ENCODE measurements around the gene DENND1A. TPM values are rescaled to one million over a fixed set of nuclear protein-coding genes. Genes with fewer than 3 reads are reported as not detected.

Gene DENND1A
- total and polyA plus RNA-seq, 2 of the 13 experiments (the other 11 are each of a cell fraction or from before 2014, with no cell fraction given): 14.8 to 30.1 TPM

- Histone ChIP-seq H3K9me3 (ENCODE audit: low read length) (no peaks in the 10 kb centered on the region), H2AFZ (ENCODE audit: low read length) (no peak overlapping the region), H3K27me3 (ENCODE audit: control insufficient read depth in 1 of 2, insufficient read depth in 2 of 2, low read length in 2 of 2) (no peaks in the 10 kb centered on the region), H3K4me1 (ENCODE audit: insufficient read depth, low read length) (peaks cover 8% of the 10 kb centered on the region), H3K36me3 (replicated peaks in 1 of 2; ENCODE audit: control insufficient read depth in 1 of 2, insufficient read depth in 2 of 2, low read length in 2 of 2) (peaks cover 11 to 14% of the 10 kb centered on the region in 2 experiments), H3K4me2 (ENCODE audit: low read depth, low read length) (no peak overlapping the region), H3K4me3 (replicated peaks in 1 of 3; ENCODE audit: insufficient read depth in 1 of 3, low read depth in 2 of 3, low read length in 3 of 3) (no peak overlapping the region), H3K79me2 (ENCODE audit: insufficient read depth, low read length) (no peaks in the 10 kb centered on the region), H3K27ac (ENCODE audit: extremely low read length, insufficient read depth, low read length) (no peak overlapping the region), H4K20me1 (ENCODE audit: insufficient read depth, low read length) (no peaks in the 10 kb centered on the region), H3K9ac (ENCODE audit: insufficient read depth, low read depth, low read length) (no peak overlapping the region)
- DNase-seq (ENCODE audit: low spot score) (no peak), ATAC-seq (no peak), FAIRE-seq (no peak)
- WGBS (ENCODE audit: low lambda C conversion rate): 94% methylated on average over 7 of the region's 7 CpGs
- intact Hi-C loops (cut with micrococcal nuclease; ENCODE audit: unreplicated experiment) (no loop called here), in situ Hi-C loops (cut with HindIII; ENCODE audit: extremely low pct_ligation_motif_present, low pct_unique_long_range_greater_than_20kb) (no loop called here)
- ChIA-PET CTCF (ENCODE audit: low intra/inter-chr PET ratio, low total read pairs) (no interaction called here), POLR2A (no interaction called here)
- TF ChIP-seq ZNF124 (CRISPR knock-in tag; IDR thresholded peaks at IDR 0.05) (no peak), ZNF530 (CRISPR knock-in tag; IDR thresholded peaks at IDR 0.05; ENCODE audit: low read depth) (no peak), NFE2L1 (CRISPR knock-in tag; IDR thresholded peaks at IDR 0.05; ENCODE audit: borderline replicate concordance) (no peak), TCF12 (IDR thresholded peaks at IDR 0.05) (no peak), TCF12 (CRISPR knock-in tag; IDR thresholded peaks at IDR 0.05) (no peak), FLYWCH1 (CRISPR knock-in tag; IDR thresholded peaks at IDR 0.05) (no peak)
- no TSS peak for BruUV-seq (replicated peaks)
Measured at GRCh38 chr9:123445116-123445515, 484.8 kb downstream of the DENND1A start.

- ATAC-seq (no peak), DNase-seq (ENCODE audit: low spot score) (no peak), FAIRE-seq (no peak)
- TF ChIP-seq ARID3A (IDR thresholded peaks at IDR 0.05; ENCODE audit: low read depth, low read length): no peak
- no peak for TF ChIP-seq MED8 (CRISPR knock-in tag; IDR thresholded peaks at IDR 0.05; ENCODE audit: insufficient replicate concordance)
- peak; percentile 82; the same call in 1 of the 2 replicates for TF ChIP-seq CHD4 (IDR thresholded peaks at IDR 0.05; ENCODE audit: borderline replicate concordance, low read length)
- TF ChIP-seq ZNF629 (CRISPR knock-in tag; conservative IDR thresholded peaks at IDR 0.05): peak; percentile 87
- in situ Hi-C loops (cut with HindIII; ENCODE audit: extremely low pct_ligation_motif_present, low pct_unique_long_range_greater_than_20kb): no loop called here
- intact Hi-C loops (cut with micrococcal nuclease; ENCODE audit: unreplicated experiment): no loop called here
- Histone ChIP-seq H3K79me2 (ENCODE audit: insufficient read depth, low read length) (no peaks in the 10 kb centered on the region), H3K36me3 (replicated peaks in 1 of 2; ENCODE audit: control insufficient read depth in 1 of 2, insufficient read depth in 2 of 2, low read length in 2 of 2) (peaks cover 7 to 21% of the 10 kb centered on the region in 2 experiments; a peak in 4 of 5 replicates), H3K9me3 (ENCODE audit: low read length) (no peaks in the 10 kb centered on the region), H3K27ac (ENCODE audit: extremely low read length, insufficient read depth, low read length) (no peak overlapping the region), H3K9ac (ENCODE audit: insufficient read depth, low read depth, low read length) (no peak overlapping the region), H3K4me2 (ENCODE audit: low read depth, low read length) (no peak overlapping the region), H3K4me1 (ENCODE audit: insufficient read depth, low read length) (peaks cover 21% of the 10 kb centered on the region), H4K20me1 (ENCODE audit: insufficient read depth, low read length) (no peaks in the 10 kb centered on the region), H2AFZ (ENCODE audit: low read length) (no peak overlapping the region), H3K4me3 (replicated peaks in 1 of 3; ENCODE audit: insufficient read depth in 1 of 3, low read depth in 2 of 3, low read length in 3 of 3) (no peak overlapping the region), H3K27me3 (ENCODE audit: control insufficient read depth in 1 of 2, insufficient read depth in 2 of 2, low read length in 2 of 2) (no peaks in the 10 kb centered on the region)
- ChIA-PET CTCF (ENCODE audit: low intra/inter-chr PET ratio, low total read pairs) (no interaction called here), POLR2A (no interaction called here)
- no TSS peak for BruUV-seq (replicated peaks)
Measured at GRCh38 chr9:123441769-123442168, 488.2 kb downstream of the DENND1A start.
